Sigmoid colon (tissue), 7 donors: ENCODE data around the gene GMPR2. TPM values are rescaled to one million over a fixed set of nuclear protein-coding genes. Genes with fewer than 3 reads are reported as not detected.
"Not testable (repeated sequence)": the region's sequence is repeated elsewhere in the genome, so short reads cannot be mapped to it uniquely, and the experiment has no call there.

Experiments used
- DNase-seq: peaks from one replicate; pipeline ENCODE4 v3.0.0-alpha.2; 2019
- H3K27ac ChIP-seq, 4 donors: fragments of 200-600 bp; sonication (generic); one replicate each; pipeline ENCODE4 v1.5.1; 2016 to 2019; ENCODE audit warnings: mild to moderate bottlenecking in 1 of 4
- H3K27me3 ChIP-seq, 3 donors: fragments of 200-600 bp; sonication (generic); one replicate each; pipeline ENCODE4 v1.5.1; 2019; ENCODE audit warnings: mild to moderate bottlenecking in 1 of 3
- H3K36me3 ChIP-seq, 4 donors: fragments of 200-600 bp; sonication (generic); one replicate each; pipeline ENCODE4 v1.5.1; 2016 to 2019
- H3K4me1 ChIP-seq, 4 donors: fragments of 200-600 bp; sonication (generic); one replicate each; pipeline ENCODE4 v1.5.1; 2017 to 2019
- H3K4me3 ChIP-seq, 4 donors: fragments of 200-600 bp; sonication (generic); one replicate each; pipeline ENCODE4 v1.5.1; 2017 to 2019; ENCODE audit warnings: mild to moderate bottlenecking in 2 of 4, moderate library complexity in 1 of 4
- H3K9me3 ChIP-seq, 4 donors: fragments of 200-600 bp in 3 of 4; sonication (generic) in 3 of 4; one replicate each; pipeline versions ENCODE4 v1.5.1 to v1.6.1; 2013 to 2019
- CTCF ChIP-seq, 4 experiments: fragments of 450-650 bp in 3 of 4; fragments of 200-600 bp in 1 of 4; IDR thresholded peaks; one replicate each; pipeline ENCODE4 v1.5.1; 2016 to 2019; ENCODE audit warnings: antibody characterized with exemption in 4 of 4, mild to moderate bottlenecking in 3 of 4, moderate library complexity in 2 of 4
- EP300 ChIP-seq, 4 donors: sonication (generic); formaldehyde crosslinking; IDR thresholded peaks; one replicate each; pipeline ENCODE4 v1.6.1; 2017; ENCODE audit warnings: antibody characterized with exemption in 4 of 4
- POLR2A ChIP-seq, 2 donors: fragments of 450-650 bp; IDR thresholded peaks; one replicate each; pipeline ENCODE4 v1.6.1; 2016; ENCODE audit warnings: antibody characterized with exemption in 2 of 2, mild to moderate bottlenecking in 2 of 2, moderate library complexity in 2 of 2
- POLR2AphosphoS5 ChIP-seq, 4 donors: sonication (generic); formaldehyde crosslinking; IDR thresholded peaks; one replicate each; pipeline ENCODE4 v1.6.1; 2017; ENCODE audit warnings: antibody characterized with exemption in 4 of 4
- WGBS, 2 donors: extraction: QIAGEN DNeasy Blood & Tissue Kit; methylation state at CpG; one replicate each; pipeline ENCODE4 v1.1.7; 2013; 5-methylcytosine and 5-hydroxymethylcytosine counted together
- intact Hi-C: fragments of 100-400 bp; cut with DNase I; formaldehyde crosslinking; loops from one replicate; pipeline ENCODE4 v1.15.1; 2023
- polyA plus RNA-seq, 3 donors: library from polyadenylated mRNA; stranded (reverse); fragments of 200-250 nt; gene quantifications; one replicate each; pipeline ENCODE4 v1.2.3, GENCODE V29; 2013
- total RNA-seq, 4 donors: library from RNA; depleted of rRNA; stranded (reverse); fragments of >200 nt; gene quantifications; one replicate each; pipeline ENCODE4 v1.1.0, GENCODE V29; 2016
- donor health status: healthy with polysubstance abuse.
- donor health status: Bipolar disorder and iron deficiency.
- donor health status: healthy.

Gene GMPR2
- total and polyA plus RNA-seq, 7 donors, result 44.3 to 97.1 (median 56.5) TPM

- peak overlapping the region; percentile 63 to 77 (median 70) for H3K4me3 ChIP-seq
- no peaks in the 10 kb centered on the region for H3K9me3 ChIP-seq
- TF ChIP-seq POLR2A (IDR thresholded peaks at IDR 0.05) (no peak), POLR2AphosphoS5 (IDR thresholded peaks at IDR 0.05) (no peak), CTCF (IDR thresholded peaks at IDR 0.05) (no peak), EP300 (IDR thresholded peaks at IDR 0.05) (no peak)
- 84 to 92% methylated on average over 2 of the region's 2 CpGs for WGBS, 2 donors
- peaks cover 0 to 39% (median 33%) of the 10 kb centered on the region in 4 donors for H3K4me1 ChIP-seq
- DNase-seq, result no peak
- no peaks in the 10 kb centered on the region for H3K27me3 ChIP-seq
- peaks cover 0 to 12% (median 3%) of the 10 kb centered on the region in 4 donors for H3K36me3 ChIP-seq
- peak overlapping the region; percentile 91 to 97 (median 92) for H3K27ac ChIP-seq
- intact Hi-C loops, result no loop called here
Observed at GRCh38 chr14:24216345-24216699, 16.4 kb upstream of the GMPR2 start.

- H3K4me3 ChIP-seq, H3K36me3 ChIP-seq, H3K27me3 ChIP-seq, DNase-seq, H3K9me3 ChIP-seq, intact Hi-C loops: not testable (repeated sequence)
- WGBS, 2 donors, result 91 to 100% methylated on average over 1 of the region's 1 CpG
- Histone ChIP-seq H3K27ac (peak overlapping the region in 1 of 4 donors; percentile 92), H3K4me1 (peaks cover 0 to 33% (median 31%) of the 10 kb centered on the region in 4 donors)
Observed at GRCh38 chr14:24216876-24217275, 15.9 kb upstream of the GMPR2 start.

- TF ChIP-seq EP300 (IDR thresholded peaks at IDR 0.05), result no peak
- TF ChIP-seq POLR2AphosphoS5 (IDR thresholded peaks at IDR 0.05), result no peak
- TF ChIP-seq POLR2A (IDR thresholded peaks at IDR 0.05), result no peak
- TF ChIP-seq CTCF (IDR thresholded peaks at IDR 0.05), result no peak
- intact Hi-C loops, result no loop called here
- Histone ChIP-seq H3K4me3 (no peak overlapping the region), H3K36me3 (peaks cover 0 to 8% (median 3%) of the 10 kb centered on the region in 4 donors), H3K9me3 (no peaks in the 10 kb centered on the region), H3K27ac (no peak overlapping the region), H3K4me1 (peaks cover 0 to 20% (median 16%) of the 10 kb centered on the region in 4 donors), H3K27me3 (no peaks in the 10 kb centered on the region)
- no peak for DNase-seq
- 85 to 94% methylated on average over 4 of the region's 4 CpGs for WGBS, 2 donors
Observed at GRCh38 chr14:24219080-24219479, 13.6 kb upstream of the GMPR2 start.

- DNase-seq, result no peak
- Histone ChIP-seq H3K9me3 (no peaks in the 10 kb centered on the region), H3K4me3 (no peak overlapping the region), H3K36me3 (peaks cover 0 to 8% (median 3%) of the 10 kb centered on the region in 4 donors), H3K27me3 (no peaks in the 10 kb centered on the region), H3K4me1 (peaks cover 0 to 15% (median 14%) of the 10 kb centered on the region in 4 donors), H3K27ac (no peak overlapping the region)
- no peak for TF ChIP-seq EP300 (IDR thresholded peaks at IDR 0.05)
- no peak for TF ChIP-seq POLR2AphosphoS5 (IDR thresholded peaks at IDR 0.05)
- TF ChIP-seq POLR2A (IDR thresholded peaks at IDR 0.05), result no peak
- no peak for TF ChIP-seq CTCF (IDR thresholded peaks at IDR 0.05)
- intact Hi-C loops, result no loop called here
- WGBS, 2 donors, result 62 to 63% methylated on average over 3 of the region's 3 CpGs
Observed at GRCh38 chr14:24219521-24219920, 13.2 kb upstream of the GMPR2 start.

- H3K27ac ChIP-seq, H3K4me3 ChIP-seq, DNase-seq, H3K27me3 ChIP-seq, H3K4me1 ChIP-seq, intact Hi-C loops, H3K9me3 ChIP-seq: not testable (repeated sequence)
- 97 to 98% methylated on average over 4 of the region's 4 CpGs for WGBS, 2 donors
- H3K36me3 ChIP-seq, result peaks cover 0 to 17% (median 2%) of the 10 kb centered on the region in 4 donors
Observed at GRCh38 chr14:24222987-24223386, 9.7 kb upstream of the GMPR2 start.

- Histone ChIP-seq H3K9me3 (no peaks in the 10 kb centered on the region), H3K36me3 (peaks cover 0 to 21% (median 3%) of the 10 kb centered on the region in 4 donors), H3K27ac (peak overlapping the region in 1 of 4 donors; percentile 21), H3K27me3 (no peaks in the 10 kb centered on the region), H3K4me1 (no peaks in the 10 kb centered on the region), H3K4me3 (no peak overlapping the region)
- TF ChIP-seq CTCF (IDR thresholded peaks at IDR 0.05) (no peak), EP300 (IDR thresholded peaks at IDR 0.05) (no peak), POLR2AphosphoS5 (IDR thresholded peaks at IDR 0.05) (no peak), POLR2A (IDR thresholded peaks at IDR 0.05) (no peak)
- WGBS, 2 donors, result 91 to 94% methylated on average over 7 of the region's 7 CpGs
- intact Hi-C loops, result no loop called here
- peak; percentile 27 for DNase-seq
Observed at GRCh38 chr14:24224618-24225071, 8.1 kb upstream of the GMPR2 start.
